Left lung (tissue), 10 donors: ENCODE data around the gene G3BP2. TPM values are rescaled to one million over a fixed set of nuclear protein-coding genes. Genes with fewer than 3 reads are reported as not detected.
A peak's percentile ranks its signal among the peaks of the same experiment; 100 is the strongest.

Experiments used
- ATAC-seq: fragments of 200-7000 bp; cut with Tn5 transposase; one replicate; pipeline ENCODE4 v1.9.1; 2020; ENCODE audit warnings: moderate library complexity
- DNase-seq, 4 donors: peaks; one replicate each; pipeline ENCODE4 v3.0.0-alpha.2; 2013 to 2020
- H3K27ac ChIP-seq, 2 donors: fragments of 200-600 bp; sonication (generic) in 1 of 2; one replicate each; pipeline versions ENCODE4 v1.5.0 to v1.8.0; 2020 to 2021
- H3K27me3 ChIP-seq, 2 donors: fragments of 200-600 bp; sonication (generic) in 1 of 2; one replicate each; pipeline versions ENCODE4 v1.5.0 to v1.8.0; 2020 to 2021
- H3K36me3 ChIP-seq, 2 donors: fragments of 200-600 bp; sonication (generic) in 1 of 2; one replicate each; pipeline versions ENCODE4 v1.5.0 to v1.8.0; 2020 to 2021
- H3K4me1 ChIP-seq, 2 donors: fragments of 200-600 bp; one replicate each; pipeline ENCODE4 v1.8.0; 2021
- H3K4me3 ChIP-seq, 2 donors: fragments of 200-600 bp; sonication (generic) in 1 of 2; one replicate each; pipeline versions ENCODE4 v1.5.0 to v1.8.0; 2020 to 2021; ENCODE audit warnings: mild to moderate bottlenecking in 1 of 2
- H3K9me3 ChIP-seq, 2 donors: fragments of 200-600 bp; sonication (generic) in 1 of 2; one replicate each; pipeline versions ENCODE4 v1.5.0 to v1.8.0; 2020 to 2021
- intact Hi-C, 2 donors: fragments of 100-400 bp; cut with DNase I; formaldehyde crosslinking; loops; one replicate each; pipeline versions ENCODE4 v1.11.2 to v1.14.2; 2022
- polyA plus RNA-seq, 6 donors: library from polyadenylated mRNA; unstranded; fragments of 120-200 nt; gene quantifications; one replicate each; pipeline ENCODE4 v1.2.1, GENCODE V29; 2013; ENCODE audit not compliant: insufficient read length in 6 of 6
- total RNA-seq, 2 donors: library from RNA; stranded (reverse); fragmentation: NEBNext Ultra II Directional; extraction: Animal tissue kit (Norgen Biotek cat#: 25700); gene quantifications; one replicate each; pipeline ENCODE4 v1.2.1, GENCODE V29; 2021
- TF ChIP-seq, protein P1 (sequence below), 2 donors: fragments of 200-600 bp; sonication (generic) in 1 of 2; IDR thresholded peaks; one replicate each; pipeline versions ENCODE4 v1.5.0 to v1.8.0; 2021; ENCODE audit warnings: antibody characterized with exemption in 2 of 2
- donor health status: DM: no; HTN: yes; CAD: no.
- donor health status: DM: no; HTN: no; CAD: no.

G3BP2 gene
- total and polyA plus RNA-seq, 8 donors, result 105 to 136 (median 123) TPM

DNA sequence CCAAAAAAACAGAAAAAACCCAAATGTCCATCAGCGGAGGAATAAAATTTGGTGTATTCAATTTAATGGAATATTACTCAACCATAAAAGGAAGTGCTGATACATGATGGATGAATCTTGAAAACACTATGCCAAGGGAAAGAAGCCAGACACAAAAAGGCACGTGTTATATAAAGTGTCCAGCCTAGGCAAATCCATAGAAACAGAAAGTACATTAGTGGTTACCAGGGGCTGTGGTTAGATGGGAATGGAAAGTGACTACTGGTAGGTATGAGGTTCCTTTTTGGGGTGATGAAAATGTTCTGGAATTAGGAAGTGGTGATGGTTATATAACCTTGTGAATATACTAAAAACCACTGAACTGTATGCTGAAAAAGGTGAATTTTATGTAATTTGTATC lies 39.4 kb downstream of the G3BP2 start:
- no peak for DNase-seq
- ATAC-seq, result no peak
- no peaks in the 10 kb centered on the region for H3K36me3 ChIP-seq
- peaks cover 0 to 16% of the 10 kb centered on the region in 2 donors for H3K27me3 ChIP-seq
- intact Hi-C loops, result no loop called here
- TF ChIP-seq, protein P1, sequence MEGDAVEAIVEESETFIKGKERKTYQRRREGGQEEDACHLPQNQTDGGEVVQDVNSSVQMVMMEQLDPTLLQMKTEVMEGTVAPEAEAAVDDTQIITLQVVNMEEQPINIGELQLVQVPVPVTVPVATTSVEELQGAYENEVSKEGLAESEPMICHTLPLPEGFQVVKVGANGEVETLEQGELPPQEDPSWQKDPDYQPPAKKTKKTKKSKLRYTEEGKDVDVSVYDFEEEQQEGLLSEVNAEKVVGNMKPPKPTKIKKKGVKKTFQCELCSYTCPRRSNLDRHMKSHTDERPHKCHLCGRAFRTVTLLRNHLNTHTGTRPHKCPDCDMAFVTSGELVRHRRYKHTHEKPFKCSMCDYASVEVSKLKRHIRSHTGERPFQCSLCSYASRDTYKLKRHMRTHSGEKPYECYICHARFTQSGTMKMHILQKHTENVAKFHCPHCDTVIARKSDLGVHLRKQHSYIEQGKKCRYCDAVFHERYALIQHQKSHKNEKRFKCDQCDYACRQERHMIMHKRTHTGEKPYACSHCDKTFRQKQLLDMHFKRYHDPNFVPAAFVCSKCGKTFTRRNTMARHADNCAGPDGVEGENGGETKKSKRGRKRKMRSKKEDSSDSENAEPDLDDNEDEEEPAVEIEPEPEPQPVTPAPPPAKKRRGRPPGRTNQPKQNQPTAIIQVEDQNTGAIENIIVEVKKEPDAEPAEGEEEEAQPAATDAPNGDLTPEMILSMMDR (IDR thresholded peaks at IDR 0.05), result no peak
- H3K9me3 ChIP-seq, result no peaks in the 10 kb centered on the region
- H3K4me3 ChIP-seq, result no peak overlapping the region
- H3K4me1 ChIP-seq, result peaks cover 0 to 16% of the 10 kb centered on the region in 2 donors
- no peak overlapping the region for H3K27ac ChIP-seq

DNA sequence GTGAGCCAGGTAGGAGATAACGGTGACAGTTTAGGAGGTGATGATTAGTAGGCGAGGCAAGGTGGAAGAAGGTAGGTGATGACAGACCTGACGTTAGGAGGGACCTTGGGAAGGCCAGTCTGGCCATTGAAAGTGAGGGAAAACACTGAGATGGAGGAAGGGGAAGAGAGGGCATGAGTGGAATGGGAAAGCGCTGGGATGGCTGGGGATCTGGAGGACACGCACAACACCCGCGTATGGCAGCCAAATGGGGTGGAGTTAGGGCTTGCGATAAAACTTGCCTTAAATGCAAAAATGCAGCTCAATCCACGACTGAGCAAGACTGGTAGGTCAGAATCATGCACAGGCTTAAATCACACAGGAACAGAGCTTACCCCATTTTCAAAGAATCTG lies 42.3 kb downstream of the G3BP2 start:
- TF ChIP-seq, protein P1 (IDR thresholded peaks at IDR 0.05), result no peak
- ATAC-seq (peak; percentile 14), DNase-seq (peak in 1 of 4 donors; percentile 5)
- peaks cover 0 to 20% of the 10 kb centered on the region in 2 donors for H3K27me3 ChIP-seq
- peak overlapping the region; percentile 50 to 59 for H3K27ac ChIP-seq
- peaks cover 0 to 13% of the 10 kb centered on the region in 2 donors for H3K4me1 ChIP-seq
- peak overlapping the region; percentile 43 to 51 for H3K4me3 ChIP-seq
- intact Hi-C loops, result no loop called here
- no peaks in the 10 kb centered on the region for H3K9me3 ChIP-seq
- H3K36me3 ChIP-seq, result no peaks in the 10 kb centered on the region

DNA sequence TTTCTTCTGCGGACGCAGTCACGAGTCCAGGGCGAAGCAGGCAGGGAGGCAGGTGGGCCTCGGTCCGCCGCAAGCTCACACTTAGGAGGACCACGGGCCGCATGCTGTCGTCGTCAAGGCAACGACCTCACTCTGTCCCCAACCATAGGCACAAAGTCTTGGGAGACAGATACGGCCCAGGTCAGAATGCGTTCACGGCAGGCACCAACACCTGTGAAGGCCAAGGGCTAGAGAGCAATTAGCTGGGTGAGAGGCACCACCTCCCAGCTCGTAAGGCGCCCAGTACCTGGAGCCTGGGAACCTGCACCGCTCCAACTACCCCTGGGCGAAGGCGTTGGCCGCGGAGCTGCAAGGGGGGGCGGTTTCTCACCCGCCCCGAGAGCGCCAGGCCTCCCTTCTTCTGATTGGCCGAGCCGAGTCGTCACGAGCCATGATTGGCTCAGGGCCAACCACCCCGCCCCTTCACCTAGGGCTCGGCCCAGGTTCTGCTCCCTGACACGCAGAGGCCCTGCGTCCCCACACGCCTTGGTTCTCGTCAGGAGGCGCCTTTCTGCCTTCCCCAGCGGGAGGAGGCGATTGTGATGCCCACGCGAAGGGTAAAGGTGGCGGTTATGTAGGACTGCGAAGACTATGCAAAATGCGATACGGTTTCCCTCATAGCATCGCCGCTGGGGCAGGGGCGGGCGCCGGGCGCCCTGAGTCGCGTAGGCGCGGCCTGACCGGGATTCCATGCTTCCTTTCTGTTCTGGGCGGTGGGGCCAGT lies 42.9 kb downstream of the G3BP2 start, which contains the start of gene CDKL2:
Gene CDKL2 (minus strand): TSS at position 355 of the 763 bp plus-strand sequence. CDS start 4,540 bp downstream, outside the sequence.
- TF ChIP-seq, protein P1 (IDR thresholded peaks at IDR 0.05), result no peak
- Histone ChIP-seq H3K4me3 (peak within 1 kb of the TSS; percentile 43 to 51), H3K27me3 (peaks cover 0 to 20% of the 10 kb centered on the region in 2 donors), H3K27ac (peak within 1 kb of the TSS; percentile 50 to 71), H3K36me3 (no peaks in the 10 kb centered on the region), H3K9me3 (no peaks in the 10 kb centered on the region), H3K4me1 (peaks cover 0 to 13% of the 10 kb centered on the region in 2 donors)
- intact Hi-C loops, result no loop called here
- ATAC-seq (peak; percentile 97), DNase-seq (peak; percentile 65 to 95 (median 88))

DNA sequence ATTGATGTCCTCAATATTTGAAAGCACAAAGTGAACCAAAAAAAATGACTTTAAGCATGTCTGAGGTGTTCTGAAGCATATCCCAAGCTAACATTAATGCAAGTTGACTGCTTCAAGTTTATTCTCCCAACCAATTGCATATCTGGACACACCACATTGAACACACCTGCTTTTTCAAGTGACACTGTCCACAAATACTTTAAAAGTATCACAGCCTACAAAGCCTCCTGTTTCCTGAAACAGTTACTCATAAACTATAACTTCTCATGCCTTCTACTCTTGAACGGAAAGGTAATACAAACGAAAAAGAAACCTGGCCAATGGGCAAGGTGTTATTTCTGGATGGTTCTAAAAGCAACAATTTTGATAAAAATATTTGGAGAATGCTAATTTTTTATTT lies 44.0 kb downstream of the G3BP2 start:
- TF ChIP-seq, protein P1 (IDR thresholded peaks at IDR 0.05), result no peak
- intact Hi-C loops, result no loop called here
- peak overlapping the region; percentile 43 to 51 for H3K4me3 ChIP-seq
- ATAC-seq (peak; percentile 67), DNase-seq (peak in 1 of 4 donors; percentile 21)
- no peaks in the 10 kb centered on the region for H3K36me3 ChIP-seq
- H3K9me3 ChIP-seq, result no peaks in the 10 kb centered on the region
- H3K4me1 ChIP-seq, result peaks cover 0 to 13% of the 10 kb centered on the region in 2 donors
- peaks cover 0 to 20% of the 10 kb centered on the region in 2 donors for H3K27me3 ChIP-seq
- H3K27ac ChIP-seq, result peak overlapping the region; percentile 36 to 50

DNA sequence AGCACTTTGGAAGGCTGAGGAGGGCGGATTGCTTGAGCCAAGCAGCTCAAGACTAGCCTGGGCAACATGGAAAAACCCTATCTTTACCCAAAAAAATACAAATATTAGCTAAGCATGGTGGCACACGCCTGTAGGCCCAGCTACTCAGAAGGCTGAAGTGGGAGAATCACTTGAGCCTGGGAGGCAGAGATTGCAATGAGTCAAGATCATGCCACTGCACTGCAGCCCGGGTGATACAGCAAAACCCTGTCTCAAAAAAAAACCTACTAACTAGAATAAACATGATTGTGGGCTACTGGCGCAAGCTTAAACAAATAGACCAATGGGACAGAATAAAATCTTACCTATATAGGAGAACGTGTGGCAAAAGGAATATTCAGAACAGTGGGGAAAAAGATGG lies 50.2 kb downstream of the G3BP2 start:
- H3K27me3 ChIP-seq, result no peaks in the 10 kb centered on the region
- H3K36me3 ChIP-seq, result no peaks in the 10 kb centered on the region
- H3K4me3 ChIP-seq, result no peak overlapping the region
- TF ChIP-seq, protein P1 (IDR thresholded peaks at IDR 0.05), result no peak
- DNase-seq (peak in 1 of 4 donors; percentile 56), ATAC-seq (peak; percentile 92)
- no peaks in the 10 kb centered on the region for H3K4me1 ChIP-seq
- no peaks in the 10 kb centered on the region for H3K9me3 ChIP-seq
- H3K27ac ChIP-seq, result peak overlapping the region in 1 of 2 donors; percentile 46
- intact Hi-C loops, result no loop called here
